IMR-90 (cell line): ENCODE results near the gene LDLRAD4. TPM values are rescaled to one million over a fixed set of nuclear protein-coding genes. Genes with fewer than 3 reads are reported as not detected.

Experiments
- ATAC-seq: fragments of 200-7000 bp; cut with Tn5 transposase; 2 replicates; pipeline ENCODE4 v1.9.1; 2020; ENCODE audit warnings: low read depth, mild to moderate bottlenecking, moderate library complexity
- BruUV-seq: library from RNA; stranded (reverse); fragments of 400-500 nt; replicated peaks from 2 replicates; lab custom pipeline; 2021; lab: Mats Ljungman, UMichigan
- CTCF ChIA-PET: fragments of 300-600 bp; formaldehyde crosslinking; extraction: SDS; loops from one replicate; lab custom pipeline; 2021; ENCODE audit warnings: antibody characterized with exemption; lab: Yijun Ruan, JAX
- POLR2A ChIA-PET: fragments of 300-600 bp; sonication (Branson Sonifier 250); formaldehyde crosslinking; loops from one replicate; lab custom pipeline; 2022; ENCODE audit warnings: antibody characterized with exemption; ENCODE audit not compliant: unreplicated experiment; lab: Charles Lee
- DNase-seq: peaks from one replicate; pipeline ENCODE4 v3.0.0; 2013
- H2AFZ ChIP-seq: replicated peaks from 2 replicates; pipeline ENCODE3; 2013; ENCODE audit warnings: low read length, mild to moderate bottlenecking; ENCODE audit not compliant: poor library complexity
- H2AK5ac ChIP-seq: 2 replicates; pipeline ENCODE4 v1.6.1; 2013; ENCODE audit warnings: low read depth, low read length, inconsistent platforms
- H2AK9ac ChIP-seq: replicated peaks from 2 replicates; pipeline ENCODE3; 2013; ENCODE audit warnings: mild to moderate bottlenecking, low read depth, low read length, moderate library complexity; ENCODE audit not compliant: poor library complexity
- H2BK120ac ChIP-seq: 2 replicates; pipeline ENCODE4 v1.6.1; 2013; ENCODE audit warnings: low read depth, low read length, inconsistent platforms
- H2BK15ac ChIP-seq: 3 replicates; pipeline ENCODE4 v1.6.1; 2013; ENCODE audit warnings: low read depth, low read length, inconsistent platforms
- H2BK20ac ChIP-seq: 2 replicates; pipeline ENCODE4 v1.6.1; 2013; ENCODE audit warnings: low read depth, mild to moderate bottlenecking, inconsistent platforms, low read length, moderate library complexity
- H2BK5ac ChIP-seq: 2 replicates; pipeline ENCODE4 v1.6.1; 2013; ENCODE audit warnings: mild to moderate bottlenecking, low read depth, low read length, inconsistent platforms; ENCODE audit not compliant: poor library complexity, severe bottlenecking
- H3K14ac ChIP-seq: replicated peaks from 2 replicates; pipeline ENCODE4 v1.6.1; 2013; ENCODE audit warnings: low read depth, low read length, inconsistent platforms
- H3K18ac ChIP-seq: 2 replicates; pipeline ENCODE4 v1.6.1; 2013; ENCODE audit warnings: low read depth, low read length, control low read depth
- H3K23ac ChIP-seq: 2 replicates; pipeline ENCODE4 v1.6.1; 2013; ENCODE audit warnings: low read depth, low read length, inconsistent platforms
- H3K27ac ChIP-seq: 2 replicates; pipeline ENCODE4 v1.5.1; 2013; ENCODE audit warnings: mild to moderate bottlenecking, control low read depth, low read length; ENCODE audit not compliant: insufficient read depth
- H3K27me3 ChIP-seq: 2 replicates; pipeline ENCODE4 v1.6.1; 2013; ENCODE audit warnings: low read length; ENCODE audit not compliant: control insufficient read depth, insufficient read depth
- H3K36me3 ChIP-seq: 2 replicates; pipeline ENCODE4 v1.6.1; 2013; ENCODE audit warnings: low read length, mixed read lengths; ENCODE audit not compliant: control insufficient read depth, insufficient read depth
- H3K4ac ChIP-seq: 2 replicates; pipeline ENCODE4 v1.6.1; 2013; ENCODE audit warnings: low read depth, low read length, inconsistent platforms
- H3K4me1 ChIP-seq: 2 replicates; pipeline ENCODE4 v1.6.1; 2013; ENCODE audit warnings: low read length, mixed read lengths; ENCODE audit not compliant: control insufficient read depth, insufficient read depth
- H3K4me2 ChIP-seq: 2 replicates; pipeline ENCODE4 v1.6.1; 2013; ENCODE audit warnings: low read depth, mild to moderate bottlenecking, control low read depth, low read length, moderate library complexity
- H3K4me3 ChIP-seq: 2 replicates; pipeline ENCODE4 v1.5.1; 2013; ENCODE audit warnings: low read depth, mild to moderate bottlenecking, control low read depth, low read length, moderate library complexity; ENCODE audit not compliant: insufficient read depth
- H3K56ac ChIP-seq: 2 replicates; pipeline ENCODE4 v1.6.1; 2013; ENCODE audit warnings: low read length, inconsistent platforms; ENCODE audit not compliant: insufficient read depth; ENCODE audit errors: extremely low read depth
- H3K79me1 ChIP-seq, 2 experiments: 2 replicates each; pipeline ENCODE4 v1.6.1; 2013; ENCODE audit warnings: low read length in 2 of 2, inconsistent platforms in 1 of 2, low read depth in 1 of 2
- H3K9ac ChIP-seq: 2 replicates; pipeline ENCODE4 v1.6.1; 2013; ENCODE audit warnings: low read depth, low read length, control low read depth
- H3K9me1 ChIP-seq: 2 replicates; pipeline ENCODE4 v1.6.1; 2013; ENCODE audit warnings: low read length, inconsistent platforms; ENCODE audit not compliant: insufficient read depth
- H3K9me3 ChIP-seq: 2 replicates; pipeline ENCODE4 v1.6.1; 2013; ENCODE audit warnings: low read length; ENCODE audit not compliant: control insufficient read depth, insufficient read depth
- H4K20me1 ChIP-seq: 2 replicates; pipeline ENCODE4 v1.6.1; 2013; ENCODE audit warnings: low read length, inconsistent platforms; ENCODE audit not compliant: insufficient read depth
- H4K5ac ChIP-seq: 2 replicates; pipeline ENCODE4 v1.6.1; 2013; ENCODE audit warnings: mild to moderate bottlenecking, low read depth, low read length, control low read depth
- H4K8ac ChIP-seq, 2 experiments: 2 replicates each; pipeline ENCODE4 v1.6.1; 2013; ENCODE audit warnings: low read depth in 2 of 2, low read length in 2 of 2, control low read depth in 1 of 2, inconsistent platforms in 1 of 2
- H4K91ac ChIP-seq: 2 replicates; pipeline ENCODE4 v1.6.1; 2013; ENCODE audit warnings: low read depth, low read length, inconsistent platforms; ENCODE audit not compliant: insufficient read depth
- BHLHE40 ChIP-seq: fragments of 150-350 bp; IDR thresholded peaks from 2 replicates; pipeline ENCODE4 v1.6.1; 2016; ENCODE audit warnings: mild to moderate bottlenecking, low read depth, low read length
- CEBPB ChIP-seq: IDR thresholded peaks from 2 replicates; pipeline ENCODE4 v1.6.1; 2012; ENCODE audit warnings: low read depth, low read length, improper control_type of control experiment
- CHD1 ChIP-seq: IDR thresholded peaks from 2 replicates; pipeline ENCODE4 v1.6.1; 2012; ENCODE audit warnings: low read depth, low read length, improper control_type of control experiment
- ELK1 ChIP-seq: fragments of 150-350 bp; IDR thresholded peaks from 2 replicates; pipeline ENCODE4 v1.6.1; 2016; ENCODE audit warnings: low read depth, mild to moderate bottlenecking, low read length, moderate library complexity, borderline replicate concordance
- FOS ChIP-seq: fragments of 150-350 bp; IDR thresholded peaks from 2 replicates; pipeline ENCODE4 v1.6.1; 2016; ENCODE audit warnings: low read depth, low read length
- MAFK ChIP-seq: IDR thresholded peaks from 2 replicates; pipeline ENCODE4 v1.6.1; 2012; ENCODE audit warnings: low read depth, low read length, improper control_type of control experiment
- MAZ ChIP-seq: IDR thresholded peaks from 2 replicates; pipeline ENCODE4 v1.6.1; 2012; ENCODE audit warnings: low read depth, mild to moderate bottlenecking, low read length, improper control_type of control experiment, moderate library complexity, borderline replicate concordance
- MXI1 ChIP-seq: IDR thresholded peaks from 2 replicates; pipeline ENCODE4 v1.6.1; 2012; ENCODE audit warnings: low read depth, mild to moderate bottlenecking, low read length, moderate library complexity, borderline replicate concordance
- NFE2L2 ChIP-seq: fragments of 150-350 bp; IDR thresholded peaks from 2 replicates; pipeline ENCODE4 v1.6.1; 2016; ENCODE audit warnings: low read depth, mild to moderate bottlenecking, low read length
- POLR2A ChIP-seq: IDR thresholded peaks from 2 replicates; pipeline ENCODE4 v1.6.1; 2012; ENCODE audit warnings: mild to moderate bottlenecking, low read depth, low read length
- RAD21 ChIP-seq: IDR thresholded peaks from 2 replicates; pipeline ENCODE4 v1.6.1; 2012; ENCODE audit warnings: low read length, improper control_type of control experiment
- RCOR1 ChIP-seq: IDR thresholded peaks from 2 replicates; pipeline ENCODE4 v1.6.1; 2012; ENCODE audit warnings: mild to moderate bottlenecking, low read length, improper control_type of control experiment; ENCODE audit not compliant: insufficient replicate concordance
- RFX5 ChIP-seq: IDR thresholded peaks from 2 replicates; pipeline ENCODE4 v1.8.0; 2012; ENCODE audit warnings: low read depth, mild to moderate bottlenecking, low read length, moderate library complexity
- SMC3 ChIP-seq: fragments of 150-350 bp; IDR thresholded peaks from 2 replicates; pipeline ENCODE4 v1.6.1; 2016; ENCODE audit warnings: low read depth, mild to moderate bottlenecking, antibody characterized with exemption, low read length, moderate library complexity
- WGBS, 2 experiments: methylation state at CpG; one replicate each; pipeline versions ENCODE4 v1.1.5 to v1.1.7; 2013; ENCODE audit warnings: missing lambda C conversion rate in 2 of 2; ENCODE audit not compliant: insufficient read length in 1 of 2; ENCODE audit errors: extremely low coverage in 2 of 2; 5-methylcytosine and 5-hydroxymethylcytosine counted together
- dilution Hi-C: fragments of 300-500 bp; cut with HindIII; formaldehyde crosslinking; loops from one replicate; pipeline ENCODE4 v1.14.3; 2018; ENCODE audit warnings: low sequenced_read_pairs; ENCODE audit not compliant: unreplicated experiment
- in situ Hi-C: fragments of 300-500 bp; cut with MboI; formaldehyde crosslinking; loops from 3 replicates; pipeline ENCODE4 v1.14.3; 2019; ENCODE audit warnings: low sequenced_read_pairs, inconsistent platforms, mixed read lengths
- intact Hi-C: fragments of 100-400 bp; cut with micrococcal nuclease; formaldehyde crosslinking; loops from 2 replicates; pipeline ENCODE4 v1.10.0; 2022
- polyA plus RNA-seq, 3 experiments: library from polyadenylated mRNA; depleted of rRNA; stranded (reverse); fragments of >200 nt; gene quantifications; 2 replicates each; pipeline ENCODE4 v1.2.3, GENCODE V29; 2012; ENCODE audit warnings: low replicate concordance in 1 of 3
- total RNA-seq: library from RNA; depleted of rRNA; stranded (reverse); fragments of >200 nt; gene quantifications from 2 replicates; pipeline ENCODE4 v1.2.3, GENCODE V29; 2012
- TF ChIP-seq, protein P1 (sequence below): fragments of 150-350 bp; IDR thresholded peaks from 2 replicates; pipeline ENCODE4 v1.6.1; 2017; ENCODE audit warnings: mild to moderate bottlenecking, antibody characterized with exemption, low read length, low read depth
- TF ChIP-seq, protein P2 (sequence below): conservative IDR thresholded peaks from 2 replicates; pipeline ENCODE4 v1.5.1; 2012; ENCODE audit warnings: mild to moderate bottlenecking, low read depth, low read length, improper control_type of control experiment

The LDLRAD4 gene
- total and polyA plus RNA-seq, 2 of the 4 experiments (the other 2 are of a cell fraction), result not detected

GRCh38 chr18:13616525-13617035, 398.0 kb downstream of the LDLRAD4 start:
- Histone ChIP-seq H3K4me1 (no peaks in the 10 kb centered on the region), H3K18ac (no peak overlapping the region), H2AK5ac (no peak overlapping the region), H3K9ac (no peak overlapping the region), H2BK5ac (no peak overlapping the region), H3K9me1 (no peaks in the 10 kb centered on the region), H2BK120ac (no peak overlapping the region), H4K5ac (no peak overlapping the region), H2BK15ac (no peak overlapping the region), H3K4me2 (no peak overlapping the region), H2AK9ac (no peak overlapping the region), H3K23ac (no peak overlapping the region), H3K4me3 (no peak overlapping the region), H3K4ac (no peak overlapping the region), H2AFZ (no peak overlapping the region), H3K36me3 (no peaks in the 10 kb centered on the region), H3K27ac (no peak overlapping the region), H4K91ac (no peak overlapping the region), H4K8ac (no peak overlapping the region), H3K56ac (no peak overlapping the region), H3K27me3 (peaks cover 24% of the 10 kb centered on the region), H4K20me1 (no peaks in the 10 kb centered on the region), H3K14ac (no peak overlapping the region), H3K79me1 (no peaks in the 10 kb centered on the region), H2BK20ac (no peak overlapping the region), H3K9me3 (no peaks in the 10 kb centered on the region)
- TF ChIP-seq MXI1 (no peak), FOS (no peak), ELK1 (no peak), BHLHE40 (no peak), NFE2L2 (no peak), RCOR1 (no peak), POLR2A (no peak), RFX5 (no peak), RAD21 (no peak), CEBPB (no peak), CHD1 (no peak), MAZ (no peak), SMC3 (no peak), MAFK (no peak)
- TF ChIP-seq, protein P1, sequence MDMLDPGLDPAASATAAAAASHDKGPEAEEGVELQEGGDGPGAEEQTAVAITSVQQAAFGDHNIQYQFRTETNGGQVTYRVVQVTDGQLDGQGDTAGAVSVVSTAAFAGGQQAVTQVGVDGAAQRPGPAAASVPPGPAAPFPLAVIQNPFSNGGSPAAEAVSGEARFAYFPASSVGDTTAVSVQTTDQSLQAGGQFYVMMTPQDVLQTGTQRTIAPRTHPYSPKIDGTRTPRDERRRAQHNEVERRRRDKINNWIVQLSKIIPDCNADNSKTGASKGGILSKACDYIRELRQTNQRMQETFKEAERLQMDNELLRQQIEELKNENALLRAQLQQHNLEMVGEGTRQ, result no peak
- TF ChIP-seq, protein P2, sequence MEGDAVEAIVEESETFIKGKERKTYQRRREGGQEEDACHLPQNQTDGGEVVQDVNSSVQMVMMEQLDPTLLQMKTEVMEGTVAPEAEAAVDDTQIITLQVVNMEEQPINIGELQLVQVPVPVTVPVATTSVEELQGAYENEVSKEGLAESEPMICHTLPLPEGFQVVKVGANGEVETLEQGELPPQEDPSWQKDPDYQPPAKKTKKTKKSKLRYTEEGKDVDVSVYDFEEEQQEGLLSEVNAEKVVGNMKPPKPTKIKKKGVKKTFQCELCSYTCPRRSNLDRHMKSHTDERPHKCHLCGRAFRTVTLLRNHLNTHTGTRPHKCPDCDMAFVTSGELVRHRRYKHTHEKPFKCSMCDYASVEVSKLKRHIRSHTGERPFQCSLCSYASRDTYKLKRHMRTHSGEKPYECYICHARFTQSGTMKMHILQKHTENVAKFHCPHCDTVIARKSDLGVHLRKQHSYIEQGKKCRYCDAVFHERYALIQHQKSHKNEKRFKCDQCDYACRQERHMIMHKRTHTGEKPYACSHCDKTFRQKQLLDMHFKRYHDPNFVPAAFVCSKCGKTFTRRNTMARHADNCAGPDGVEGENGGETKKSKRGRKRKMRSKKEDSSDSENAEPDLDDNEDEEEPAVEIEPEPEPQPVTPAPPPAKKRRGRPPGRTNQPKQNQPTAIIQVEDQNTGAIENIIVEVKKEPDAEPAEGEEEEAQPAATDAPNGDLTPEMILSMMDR, result no peak
- in situ Hi-C loops (no loop called here), intact Hi-C loops (no loop called here), dilution Hi-C loops (no loop called here)
- no TSS peak for BruUV-seq
- 81% methylated on average over 4 of the region's 15 CpGs; no CpG with 5 or more reads in 1 of the 2 experiments for whole genome bisulfite sequencing, 2 experiments
- ATAC-seq, result no peak
- ChIA-PET POLR2A (no interaction called here), CTCF (no interaction called here)
- DNase-seq, result no peak
